HepG2 (cell line): Measurements from ENCODE around the gene SLCO4A1. TPM values are rescaled to one million over a fixed set of nuclear protein-coding genes. Genes with fewer than 3 reads are reported as not detected.

Experiments used
- GZF1 ChIP-seq: sonication (generic); formaldehyde crosslinking; IDR thresholded peaks from 2 replicates; pipeline ENCODE4 v1.5.1; 2020; ENCODE audit warnings: mild to moderate bottlenecking, missing genetic modification reagents
- HOXA3 ChIP-seq: sonication (generic); formaldehyde crosslinking; IDR thresholded peaks from 2 replicates; pipeline ENCODE4 v1.5.0; 2020; ENCODE audit warnings: missing genetic modification reagents
- ISL2 ChIP-seq: sonication (generic); formaldehyde crosslinking; IDR thresholded peaks from 2 replicates; pipeline ENCODE4 v1.5.0; 2020; ENCODE audit warnings: missing genetic modification reagents
- MIER3 ChIP-seq: IDR thresholded peaks from 2 replicates; pipeline ENCODE4 v1.6.1; 2016; ENCODE audit warnings: missing compliant biosample characterization, borderline replicate concordance
- NFKBIZ ChIP-seq: IDR thresholded peaks from 2 replicates; pipeline ENCODE4 v1.6.1; 2018; ENCODE audit warnings: missing genetic modification reagents, missing compliant biosample characterization
- NONO ChIP-seq, 2 experiments: fragments of 450-650 bp in 1 of 2; sonication (generic) in 1 of 2; formaldehyde crosslinking in 1 of 2; IDR thresholded peaks in 1 of 2; conservative IDR thresholded peaks in 1 of 2; 2 replicates each; pipeline versions ENCODE4 v1.6.1 to v1.8.0; 2017 to 2022; ENCODE audit warnings: mild to moderate bottlenecking in 1 of 2, missing genetic modification reagents in 1 of 2, moderate library complexity in 1 of 2
- NR2F2 ChIP-seq: IDR thresholded peaks from 2 replicates; pipeline ENCODE4 v1.6.1; 2012; ENCODE audit warnings: low read depth, inconsistent platforms, borderline replicate concordance
- POGZ ChIP-seq: sonication (generic); formaldehyde crosslinking; IDR thresholded peaks from 2 replicates; pipeline ENCODE4 v1.4.0; 2020; ENCODE audit warnings: mild to moderate bottlenecking, missing genetic modification reagents
- SIN3A ChIP-seq: IDR thresholded peaks from 2 replicates; pipeline ENCODE4 v1.6.1; 2011; ENCODE audit warnings: low read depth, mild to moderate bottlenecking, control low read depth, low read length, borderline replicate concordance
- SNAPC4 ChIP-seq: sonication (generic); formaldehyde crosslinking; IDR thresholded peaks from 2 replicates; pipeline ENCODE4 v1.4.0; 2020; ENCODE audit warnings: mild to moderate bottlenecking, missing genetic modification reagents
- SP4 ChIP-seq: sonication (generic); formaldehyde crosslinking; IDR thresholded peaks from 2 replicates; pipeline ENCODE4 v1.8.1; 2023; ENCODE audit warnings: mild to moderate bottlenecking, missing genetic modification reagents
- TBX2 ChIP-seq: sonication (generic); formaldehyde crosslinking; IDR thresholded peaks from 2 replicates; pipeline ENCODE4 v1.5.0; 2020; ENCODE audit warnings: missing genetic modification reagents, mild to moderate bottlenecking, borderline replicate concordance
- ZBTB7A ChIP-seq: sonication (generic); formaldehyde crosslinking; IDR thresholded peaks from 2 replicates; pipeline ENCODE4 v1.8.0; 2022; ENCODE audit warnings: mild to moderate bottlenecking, missing genetic modification reagents
- ZFYVE20 ChIP-seq: sonication (generic); formaldehyde crosslinking; IDR thresholded peaks from 2 replicates; pipeline ENCODE4 v1.8.0; 2023; ENCODE audit warnings: low read depth, mild to moderate bottlenecking, moderate library complexity, missing genetic modification reagents, borderline replicate concordance
- ZNF232 ChIP-seq: sonication (generic); formaldehyde crosslinking; IDR thresholded peaks from 2 replicates; pipeline ENCODE4 v1.4.0; 2020; ENCODE audit warnings: missing genetic modification reagents, borderline replicate concordance
- ZNF317 ChIP-seq: sonication (generic); formaldehyde crosslinking; IDR thresholded peaks from 2 replicates; pipeline ENCODE4 v1.5.0; 2020; ENCODE audit warnings: mild to moderate bottlenecking, missing genetic modification reagents
- ZNF326 ChIP-seq: sonication (generic); formaldehyde crosslinking; IDR thresholded peaks from 2 replicates; pipeline ENCODE4 v1.4.0; 2020; ENCODE audit warnings: missing genetic modification reagents, borderline replicate concordance
- ZNF570 ChIP-seq: sonication (generic); formaldehyde crosslinking; IDR thresholded peaks from 2 replicates; pipeline ENCODE4 v1.4.0; 2020; ENCODE audit warnings: mild to moderate bottlenecking, missing genetic modification reagents, borderline replicate concordance
- ZNF589 ChIP-seq: sonication (generic); formaldehyde crosslinking; conservative IDR thresholded peaks from 2 replicates; pipeline ENCODE4 v1.8.0; 2022; ENCODE audit warnings: mild to moderate bottlenecking, moderate library complexity, missing genetic modification reagents
- ZNF768 ChIP-seq: sonication (generic); formaldehyde crosslinking; IDR thresholded peaks from 2 replicates; pipeline ENCODE4 v1.4.0; 2020; ENCODE audit warnings: missing genetic modification reagents
- ZNF850 ChIP-seq: sonication (generic); formaldehyde crosslinking; conservative IDR thresholded peaks from 2 replicates; pipeline ENCODE4 v1.9.0; 2021; ENCODE audit warnings: mild to moderate bottlenecking, missing genetic modification reagents
- polyA plus RNA-seq, 8 experiments: library from polyadenylated mRNA; depleted of rRNA in 3 of 8; stranded (reverse) in 7 of 8; unstranded in 1 of 8; fragments of >200 nt; fragmentation: Illumina TruSeq in 4 of 8; extraction: Trizol in 4 of 8; gene quantifications; 2 replicates each; pipeline versions ENCODE4 v1.2.1 to v1.2.3, GENCODE V29; 2011 to 2016; ENCODE audit warnings: low read depth in 4 of 8, missing spikeins in 1 of 8, mixed read lengths in 1 of 8; ENCODE audit not compliant: insufficient read depth in 1 of 8
- total RNA-seq, 5 experiments: library from RNA; depleted of rRNA; stranded (reverse); fragments of >200 nt; fragmentation: Illumina TruSeq; extraction: Trizol; gene quantifications; 2 replicates each; pipeline ENCODE4 v1.2.3, GENCODE V29; 2016; ENCODE audit warnings: low read depth in 1 of 5
- TF ChIP-seq, protein P1 (sequence below), 2 experiments: sonication (generic) in 1 of 2; formaldehyde crosslinking in 1 of 2; IDR thresholded peaks; 2 replicates each; pipeline versions ENCODE4 v1.4.0 to v1.6.1; 2018 to 2020; ENCODE audit warnings: missing genetic modification reagents in 2 of 2, borderline replicate concordance in 1 of 2, low read depth in 1 of 2, mild to moderate bottlenecking in 1 of 2, missing biosample characterization in 1 of 2

SLCO4A1 gene
- total and polyA plus RNA-seq, 2 of the 13 experiments (the other 11 are each of a cell fraction or from before 2014, with no cell fraction given) = 55.5 to 112 TPM

GRCh38 chr20:62663145-62664018 lies 21.1 kb downstream of the SLCO4A1 start (continued):
- TF ChIP-seq ISL2 (CRISPR knock-in tag) = no peak
- TF ChIP-seq ZNF768 = no peak
- TF ChIP-seq POGZ (CRISPR knock-in tag) = 0 out of 2 replicates have a peak, but pooled peaks have one; percentile 18
- TF ChIP-seq NFKBIZ (CRISPR knock-in tag) = no peak
- no peak for TF ChIP-seq SIN3A
- no peak for TF ChIP-seq HOXA3 (CRISPR knock-in tag)
- TF ChIP-seq GZF1 = 0 out of 2 replicates have a peak, but pooled peaks have one; percentile 47
- TF ChIP-seq ZFYVE20 (CRISPR knock-in tag) = no peak
- 0 out of 2 replicates have a peak, but pooled peaks have one; percentile 60 for TF ChIP-seq ZNF589 (CRISPR knock-in tag)
- TF ChIP-seq, protein P1, sequence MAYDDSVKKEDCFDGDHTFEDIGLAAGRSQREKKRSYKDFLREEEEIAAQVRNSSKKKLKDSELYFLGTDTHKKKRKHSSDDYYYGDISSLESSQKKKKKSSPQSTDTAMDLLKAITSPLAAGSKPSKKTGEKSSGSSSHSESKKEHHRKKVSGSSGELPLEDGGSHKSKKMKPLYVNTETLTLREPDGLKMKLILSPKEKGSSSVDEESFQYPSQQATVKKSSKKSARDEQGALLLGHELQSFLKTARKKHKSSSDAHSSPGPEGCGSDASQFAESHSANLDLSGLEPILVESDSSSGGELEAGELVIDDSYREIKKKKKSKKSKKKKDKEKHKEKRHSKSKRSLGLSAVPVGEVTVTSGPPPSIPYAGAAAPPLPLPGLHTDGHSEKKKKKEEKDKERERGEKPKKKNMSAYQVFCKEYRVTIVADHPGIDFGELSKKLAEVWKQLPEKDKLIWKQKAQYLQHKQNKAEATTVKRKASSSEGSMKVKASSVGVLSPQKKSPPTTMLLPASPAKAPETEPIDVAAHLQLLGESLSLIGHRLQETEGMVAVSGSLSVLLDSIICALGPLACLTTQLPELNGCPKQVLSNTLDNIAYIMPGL (CRISPR knock-in tag; IDR thresholded peaks at IDR 0.05; ENCODE audit: borderline replicate concordance in 1 of 2, low read depth in 1 of 2) = peak in 1 of 2 experiments; percentile 62; a peak in 2 of 4 replicates
- 0 out of 2 replicates have a peak, but pooled peaks have one; percentile 33 for TF ChIP-seq SP4 (CRISPR knock-in tag)
- TF ChIP-seq SNAPC4 (CRISPR knock-in tag) = peak; percentile 30; the same call in 1 of the 2 replicates
- no peak for TF ChIP-seq ZNF326 (CRISPR knock-in tag)
- TF ChIP-seq ZNF850 (CRISPR knock-in tag) = no peak
- peak; percentile 98 for TF ChIP-seq ZBTB7A (CRISPR knock-in tag)
- TF ChIP-seq ZNF570 = no peak
- TF ChIP-seq NR2F2 = 0 out of 2 replicates have a peak, but pooled peaks have one; percentile 62
- TF ChIP-seq MIER3 (CRISPR knock-in tag) = no peak; the same call in 1 of the 2 replicates
- peak; percentile 64; the same call in 1 of the 2 replicates for TF ChIP-seq TBX2 (CRISPR knock-in tag)
- peak; percentile 54; the same call in 1 of the 2 replicates for TF ChIP-seq ZNF317 (CRISPR knock-in tag)
- no peak for TF ChIP-seq ZNF232 (CRISPR knock-in tag)
- no peak for TF ChIP-seq NONO (IDR thresholded peaks at IDR 0.05)
- peak; percentile 70; the same call in 1 of the 2 replicates for TF ChIP-seq NONO (CRISPR knock-in tag; conservative IDR thresholded peaks at IDR 0.05)
